ENCODE results near the gene JAKMIP3. TPM values are rescaled to one million over a fixed set of nuclear protein-coding genes. Genes with fewer than 3 reads are reported as not detected.

The JAKMIP3 gene
- total and polyA plus RNA-seq, 8 donors, result 0.18 to 1.1 (median 0.44) TPM; not detected in 2

DNA sequence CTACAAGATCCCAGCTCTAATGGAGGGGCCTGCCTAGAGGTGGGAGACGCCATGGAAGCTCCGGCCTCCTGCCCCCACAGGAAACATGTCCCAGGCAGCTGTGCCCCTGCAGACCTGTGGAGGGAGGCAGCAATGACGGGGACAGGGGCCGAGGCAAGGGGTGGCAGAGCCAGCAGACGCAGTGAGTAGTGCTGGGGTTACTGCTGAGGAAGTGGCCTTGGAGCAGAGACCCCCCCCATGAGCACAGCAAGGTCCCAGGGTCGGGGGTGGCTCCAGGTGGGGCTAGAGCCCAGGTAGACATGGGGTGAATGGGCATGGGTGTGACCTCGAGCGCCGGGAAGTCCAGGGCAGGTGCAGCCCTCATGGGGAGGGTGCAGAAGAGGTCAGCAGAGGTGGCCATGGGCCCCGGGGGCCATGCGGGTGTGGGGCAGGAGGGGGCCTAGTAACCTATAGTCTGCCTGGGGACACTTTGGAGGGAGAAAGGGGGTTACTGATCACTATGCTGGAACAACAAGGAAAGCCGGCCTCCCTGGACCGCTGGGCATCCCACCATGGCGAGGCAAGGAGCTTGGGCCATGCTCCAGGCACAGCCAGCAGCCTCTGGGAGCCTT, 45.5 kb downstream of the JAKMIP3 start:
- Histone ChIP-seq H3K27me3 (no peaks in the 10 kb centered on the region), H3K4me1 (no peaks in the 10 kb centered on the region), H3K27ac (no peak overlapping the region), H3K9me3 (no peaks in the 10 kb centered on the region), H3K36me3 (no peaks in the 10 kb centered on the region), H3K4me3 (no peak overlapping the region)
- TF ChIP-seq, protein P1, sequence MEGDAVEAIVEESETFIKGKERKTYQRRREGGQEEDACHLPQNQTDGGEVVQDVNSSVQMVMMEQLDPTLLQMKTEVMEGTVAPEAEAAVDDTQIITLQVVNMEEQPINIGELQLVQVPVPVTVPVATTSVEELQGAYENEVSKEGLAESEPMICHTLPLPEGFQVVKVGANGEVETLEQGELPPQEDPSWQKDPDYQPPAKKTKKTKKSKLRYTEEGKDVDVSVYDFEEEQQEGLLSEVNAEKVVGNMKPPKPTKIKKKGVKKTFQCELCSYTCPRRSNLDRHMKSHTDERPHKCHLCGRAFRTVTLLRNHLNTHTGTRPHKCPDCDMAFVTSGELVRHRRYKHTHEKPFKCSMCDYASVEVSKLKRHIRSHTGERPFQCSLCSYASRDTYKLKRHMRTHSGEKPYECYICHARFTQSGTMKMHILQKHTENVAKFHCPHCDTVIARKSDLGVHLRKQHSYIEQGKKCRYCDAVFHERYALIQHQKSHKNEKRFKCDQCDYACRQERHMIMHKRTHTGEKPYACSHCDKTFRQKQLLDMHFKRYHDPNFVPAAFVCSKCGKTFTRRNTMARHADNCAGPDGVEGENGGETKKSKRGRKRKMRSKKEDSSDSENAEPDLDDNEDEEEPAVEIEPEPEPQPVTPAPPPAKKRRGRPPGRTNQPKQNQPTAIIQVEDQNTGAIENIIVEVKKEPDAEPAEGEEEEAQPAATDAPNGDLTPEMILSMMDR (IDR thresholded peaks at IDR 0.05), result no peak
- TF ChIP-seq EP300 (IDR thresholded peaks at IDR 0.05) (no peak), POLR2A (IDR thresholded peaks at IDR 0.05) (no peak), POLR2AphosphoS5 (IDR thresholded peaks at IDR 0.05) (no peak)
- WGBS, 5 donors, result 71 to 84% (median 79%) methylated on average over 13 to 14 of the region's 14 CpGs
- intact Hi-C loops (cut with DNase I; ENCODE audit: low total_unique reads), result no loop called here
- peak in 1 of 2 donors; percentile 18 for DNase-seq

GRCh38 chr10:132111871-132112341, 46.2 kb downstream of the JAKMIP3 start:
- no peak overlapping the region for H3K4me3 ChIP-seq
- no peaks in the 10 kb centered on the region for H3K9me3 ChIP-seq
- no peaks in the 10 kb centered on the region for H3K36me3 ChIP-seq
- H3K4me1 ChIP-seq, result no peaks in the 10 kb centered on the region
- peak in 1 of 2 donors; percentile 20 for DNase-seq
- H3K27ac ChIP-seq, result no peak overlapping the region
- TF ChIP-seq POLR2A (IDR thresholded peaks at IDR 0.05) (no peak), POLR2AphosphoS5 (IDR thresholded peaks at IDR 0.05) (no peak), EP300 (IDR thresholded peaks at IDR 0.05) (no peak)
- TF ChIP-seq, protein P1 (IDR thresholded peaks at IDR 0.05), result no peak
- no peaks in the 10 kb centered on the region for H3K27me3 ChIP-seq
- intact Hi-C loops (cut with DNase I; ENCODE audit: low total_unique reads), result no loop called here
- 85 to 91% (median 88%) methylated on average over 20 of the region's 20 CpGs for WGBS, 5 donors

DNA sequence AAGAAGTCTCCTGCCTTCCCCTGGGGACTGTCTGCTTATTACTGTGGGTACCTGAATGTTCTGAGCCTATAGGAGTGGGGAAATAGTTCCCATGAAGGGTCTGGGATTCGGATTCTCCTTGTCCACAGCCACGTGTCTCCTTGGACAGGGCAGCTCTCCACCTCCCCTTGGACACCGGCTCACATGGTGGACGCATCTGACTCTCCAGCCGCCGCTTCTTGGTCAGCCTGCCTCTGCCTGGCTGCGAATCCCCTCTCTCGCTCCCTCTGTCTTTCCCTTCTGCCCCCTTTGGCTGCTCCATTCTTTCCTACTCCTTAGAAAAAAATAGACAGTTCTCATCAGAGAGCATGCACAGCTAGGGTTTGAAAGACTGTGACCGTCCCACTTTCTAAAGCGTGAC, 46.9 kb downstream of the JAKMIP3 start:
- 74 to 84% (median 78%) methylated on average over 10 of the region's 10 CpGs for WGBS, 5 donors
- TF ChIP-seq POLR2A (IDR thresholded peaks at IDR 0.05) (no peak), EP300 (IDR thresholded peaks at IDR 0.05) (no peak), POLR2AphosphoS5 (IDR thresholded peaks at IDR 0.05) (no peak)
- TF ChIP-seq, protein P1 (IDR thresholded peaks at IDR 0.05), result no peak
- intact Hi-C loops (cut with DNase I; ENCODE audit: low total_unique reads), result no loop called here
- no peaks in the 10 kb centered on the region for H3K9me3 ChIP-seq
- H3K4me1 ChIP-seq, result no peaks in the 10 kb centered on the region
- H3K4me3 ChIP-seq, result no peak overlapping the region
- H3K27me3 ChIP-seq, result no peaks in the 10 kb centered on the region
- peak in 1 of 2 donors; percentile 13 for DNase-seq
- H3K27ac ChIP-seq, result no peak overlapping the region
- H3K36me3 ChIP-seq, result no peaks in the 10 kb centered on the region

DNA sequence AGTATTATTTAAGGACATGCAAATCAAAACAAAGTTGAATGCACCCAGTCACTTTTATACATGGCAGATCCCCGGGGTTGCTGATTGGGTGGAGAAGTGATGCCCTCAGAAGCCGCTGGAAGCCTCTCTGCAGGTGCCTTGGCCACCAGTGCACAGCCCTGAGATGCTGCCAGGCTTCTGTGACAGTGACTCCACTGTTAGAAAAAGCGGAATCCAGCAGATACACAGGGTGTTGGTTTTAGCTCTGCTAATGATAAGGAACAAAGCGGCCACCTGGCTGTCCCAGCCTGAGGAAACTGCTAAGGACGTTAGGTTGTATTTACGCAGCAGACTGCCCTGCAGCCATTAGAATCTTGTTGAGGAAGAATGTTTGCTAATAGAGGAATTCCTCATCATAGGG, 47.5 kb downstream of the JAKMIP3 start:
- peak in 1 of 2 donors; percentile 17 for DNase-seq
- H3K27me3 ChIP-seq, result no peaks in the 10 kb centered on the region
- TF ChIP-seq EP300 (IDR thresholded peaks at IDR 0.05) (no peak), POLR2AphosphoS5 (IDR thresholded peaks at IDR 0.05) (no peak), POLR2A (IDR thresholded peaks at IDR 0.05) (no peak)
- TF ChIP-seq, protein P1 (IDR thresholded peaks at IDR 0.05), result no peak
- H3K4me3 ChIP-seq, result no peak overlapping the region
- 26 to 48% (median 30%) methylated on average over 6 of the region's 6 CpGs for WGBS, 5 donors
- intact Hi-C loops (cut with DNase I; ENCODE audit: low total_unique reads), result no loop called here
- no peaks in the 10 kb centered on the region for H3K4me1 ChIP-seq
- no peaks in the 10 kb centered on the region for H3K36me3 ChIP-seq
- no peaks in the 10 kb centered on the region for H3K9me3 ChIP-seq
- no peak overlapping the region for H3K27ac ChIP-seq
